Type B pancreatic cell (in vitro differentiated cells): ENCODE data around the gene EIF4E3. TPM values are rescaled to one million over a fixed set of nuclear protein-coding genes. Genes with fewer than 3 reads are reported as not detected.
A peak's percentile ranks its signal among the peaks of the same experiment; 100 is the strongest.

Source experiments
- DNase-seq: peaks from one replicate; pipeline ENCODE4 v3.0.0; 2021; ENCODE audit warnings: mixed read lengths; ENCODE audit not compliant: unreplicated experiment; ENCODE audit errors: extremely low spot score
- H3K27ac Mint-ChIP-seq: 2 replicates; pipeline ENCODE4 v1.8.0; 2021; ENCODE audit warnings: mild to moderate bottlenecking, mixed read lengths
- H3K27me3 Mint-ChIP-seq: 2 replicates; pipeline ENCODE4 v1.8.0; 2021; ENCODE audit warnings: mixed read lengths
- H3K36me3 Mint-ChIP-seq: 2 replicates; pipeline ENCODE4 v1.8.0; 2021; ENCODE audit warnings: mixed read lengths
- H3K4me1 Mint-ChIP-seq: one replicate; pipeline ENCODE4 v1.8.0; 2021; ENCODE audit warnings: mixed read lengths; ENCODE audit not compliant: unreplicated experiment
- H3K4me3 Mint-ChIP-seq: 2 replicates; pipeline ENCODE4 v1.8.0; 2021; ENCODE audit warnings: mild to moderate bottlenecking, mixed read lengths
- H3K9me3 Mint-ChIP-seq: 2 replicates; pipeline ENCODE4 v1.8.0; 2021; ENCODE audit warnings: mixed read lengths
- CTCF ChIP-seq: fragments of 200-600 bp; sonication (generic); conservative IDR thresholded peaks from 2 replicates; pipeline ENCODE4 v1.5.0; 2021; ENCODE audit warnings: antibody characterized with exemption, mild to moderate bottlenecking
- total RNA-seq: library from RNA; stranded (reverse); gene quantifications from 2 replicates; pipeline ENCODE4 v1.2.1, GENCODE V29; 2021; ENCODE audit warnings: low replicate concordance

The EIF4E3 gene
- total RNA-seq, 1 donor from 2014 or later: 16.2 TPM

GRCh38 chr3:71724171-71724453 is 1.1 kb downstream of the EIF4E3 start:
- no peak for DNase-seq
- H3K9me3 Mint-ChIP-seq: no peaks in the 10 kb centered on the region
- TF ChIP-seq CTCF: no peak
- H3K4me3 Mint-ChIP-seq: peak overlapping the region; percentile 90
- H3K27ac Mint-ChIP-seq: peak overlapping the region; percentile 57
- peaks cover 15% of the 10 kb centered on the region for H3K4me1 Mint-ChIP-seq
- H3K27me3 Mint-ChIP-seq: peaks cover 45% of the 10 kb centered on the region
- peaks cover 14% of the 10 kb centered on the region for H3K36me3 Mint-ChIP-seq

- H3K27ac Mint-ChIP-seq: peak overlapping the region; percentile 57
- H3K27me3 Mint-ChIP-seq: peaks cover 45% of the 10 kb centered on the region
- no peak for DNase-seq
- H3K9me3 Mint-ChIP-seq: no peaks in the 10 kb centered on the region
- H3K4me1 Mint-ChIP-seq: peaks cover 15% of the 10 kb centered on the region
- no peak for TF ChIP-seq CTCF
- peak overlapping the region; percentile 90 for H3K4me3 Mint-ChIP-seq
- H3K36me3 Mint-ChIP-seq: peaks cover 15% of the 10 kb centered on the region
These were observed 1.6 kb downstream of the EIF4E3 start for GRCh38 chr3:71723452-71724170.

- H3K4me1 Mint-ChIP-seq: peaks cover 15% of the 10 kb centered on the region
- no peak for DNase-seq
- peak overlapping the region; percentile 61 for H3K4me3 Mint-ChIP-seq
- no peak for TF ChIP-seq CTCF
- no peak overlapping the region for H3K27ac Mint-ChIP-seq
- peaks cover 15% of the 10 kb centered on the region for H3K36me3 Mint-ChIP-seq
- no peaks in the 10 kb centered on the region for H3K9me3 Mint-ChIP-seq
- peaks cover 42% of the 10 kb centered on the region for H3K27me3 Mint-ChIP-seq
These were observed 2.5 kb downstream of the EIF4E3 start for GRCh38 chr3:71722693-71723092.

GRCh38 chr3:71721651-71722157 is 3.5 kb downstream of the EIF4E3 start:
- Mint-ChIP-seq H3K27ac (no peak overlapping the region), H3K36me3 (peaks cover 15% of the 10 kb centered on the region), H3K4me3 (no peak overlapping the region), H3K4me1 (peaks cover 15% of the 10 kb centered on the region), H3K9me3 (no peaks in the 10 kb centered on the region), H3K27me3 (peaks cover 40% of the 10 kb centered on the region)
- no peak for TF ChIP-seq CTCF
- DNase-seq: no peak

GRCh38 chr3:71721002-71721401 is 4.2 kb downstream of the EIF4E3 start:
- Mint-ChIP-seq H3K9me3 (no peaks in the 10 kb centered on the region), H3K36me3 (peaks cover 15% of the 10 kb centered on the region), H3K27me3 (peaks cover 38% of the 10 kb centered on the region), H3K4me1 (peaks cover 14% of the 10 kb centered on the region), H3K4me3 (no peak overlapping the region), H3K27ac (no peak overlapping the region)
- no peak for TF ChIP-seq CTCF
- DNase-seq: no peak

- peaks cover 21% of the 10 kb centered on the region for H3K27me3 Mint-ChIP-seq
These were observed 7.1 kb downstream of the EIF4E3 start for GRCh38 chr3:71718072-71718471.

More at GRCh38 chr3:71718072-71718471, 7.1 kb downstream of the EIF4E3 start:
- Mint-ChIP-seq H3K9me3 (no peaks in the 10 kb centered on the region), H3K27ac (no peak overlapping the region), H3K4me3 (no peak overlapping the region), H3K36me3 (peaks cover 15% of the 10 kb centered on the region), H3K4me1 (no peaks in the 10 kb centered on the region)
- TF ChIP-seq CTCF: no peak
- DNase-seq: no peak
